Measurements from ENCODE around the gene YAP1.

Gene YAP1

DNA sequence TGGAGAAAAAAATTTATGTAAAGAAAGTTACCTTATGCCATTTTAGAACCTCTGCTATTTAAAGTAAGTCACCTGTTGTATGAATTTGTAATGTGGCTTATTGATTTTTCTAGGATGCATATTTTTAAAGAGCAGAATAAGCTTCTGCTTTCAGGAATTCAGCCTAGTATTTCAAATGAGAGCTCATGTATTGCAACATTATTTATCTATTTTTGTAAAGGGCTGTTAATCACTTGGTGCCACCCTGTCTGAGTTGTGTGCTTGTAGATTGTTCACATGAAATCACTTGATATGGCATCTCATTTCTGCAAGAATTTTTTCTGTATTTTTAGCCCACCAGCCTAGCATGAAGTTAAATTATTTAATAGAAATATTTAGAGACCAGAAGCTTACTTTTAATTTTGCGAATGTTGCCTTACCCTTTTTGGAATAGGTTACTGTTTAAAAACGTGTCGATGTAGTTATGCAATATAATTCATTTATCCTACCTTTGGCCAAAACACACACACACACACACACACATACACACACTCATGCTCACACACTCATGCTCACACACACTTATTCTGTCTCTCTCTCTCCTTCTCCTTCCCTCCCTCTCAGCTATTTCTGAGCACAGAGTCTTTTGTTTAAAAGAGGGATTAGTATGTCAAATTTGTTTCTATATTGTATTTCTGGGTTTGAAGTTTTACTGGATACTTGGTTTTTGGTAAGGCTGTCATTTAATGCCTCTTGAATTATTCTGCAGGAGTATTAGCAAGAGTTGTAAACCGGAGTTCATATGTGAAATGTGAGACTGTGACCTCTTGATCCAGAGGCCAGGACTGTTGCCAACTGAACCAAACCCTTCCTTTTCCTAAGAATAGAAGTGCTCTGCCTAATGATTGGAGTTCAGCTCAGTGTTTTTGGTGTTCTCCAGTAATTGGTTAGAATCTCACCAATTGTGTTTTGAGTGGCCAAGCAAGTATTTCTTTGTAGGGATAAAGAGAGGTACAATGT, 34.4 kb downstream of the YAP1 start:
- DNase-seq (ENCODE audit: low read depth, low spot score): peak; percentile 61

DNA sequence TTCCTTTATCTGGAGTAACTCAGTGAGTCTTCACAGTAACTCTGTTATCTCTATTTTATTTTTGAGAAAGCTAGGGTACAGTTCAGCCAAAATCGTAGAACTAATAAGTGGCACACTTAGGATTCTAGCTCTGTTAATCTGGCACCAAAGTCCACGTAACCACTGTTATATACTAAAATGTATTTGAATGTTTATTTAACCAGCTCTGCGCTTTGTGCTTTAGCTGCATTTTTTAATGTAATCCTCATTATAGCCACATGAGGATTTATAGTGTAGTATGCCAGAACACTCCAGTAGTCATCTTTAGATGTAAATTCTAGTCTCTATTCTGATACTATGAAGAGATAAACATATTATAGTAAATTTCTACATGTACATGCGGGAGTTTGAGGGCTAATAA, 36.8 kb downstream of the YAP1 start:
- DNase-seq (ENCODE audit: low read depth, low spot score): no peak
- H3K9ac ChIP-seq (ENCODE audit: insufficient read length): no peak overlapping the region
- no peaks in the 10 kb centered on the region for H3K36me3 ChIP-seq (ENCODE audit: insufficient read depth, low read length)
- H3K9me3 ChIP-seq (ENCODE audit: low read depth, low read length): no peaks in the 10 kb centered on the region
- H3K27ac ChIP-seq: peak overlapping the region; percentile 58
- H3K4me3 ChIP-seq: no peak overlapping the region
- no peak for TF ChIP-seq FOXP2 (optimal IDR thresholded peaks at IDR 0.05; ENCODE audit: control extremely low read depth, extremely low read length, insufficient read depth)

More for the DNA sequence above, 34.4 kb downstream of the YAP1 start:
- Histone ChIP-seq H3K9ac (ENCODE audit: insufficient read length) (peak overlapping the region; percentile 41), H3K4me3 (peak overlapping the region; percentile 52), H3K9me3 (ENCODE audit: low read depth, low read length) (no peaks in the 10 kb centered on the region), H3K27ac (peak overlapping the region; percentile 94), H3K36me3 (ENCODE audit: insufficient read depth, low read length) (no peaks in the 10 kb centered on the region)
- TF ChIP-seq EZH2 (IDR thresholded peaks at IDR 0.05) (no peak), FOXP2 (optimal IDR thresholded peaks at IDR 0.05; ENCODE audit: control extremely low read depth, extremely low read length, insufficient read depth) (no peak), POLR2AphosphoS5 (IDR thresholded peaks at IDR 0.05; ENCODE audit: borderline replicate concordance, low read depth, low read length) (no peak)

DNA sequence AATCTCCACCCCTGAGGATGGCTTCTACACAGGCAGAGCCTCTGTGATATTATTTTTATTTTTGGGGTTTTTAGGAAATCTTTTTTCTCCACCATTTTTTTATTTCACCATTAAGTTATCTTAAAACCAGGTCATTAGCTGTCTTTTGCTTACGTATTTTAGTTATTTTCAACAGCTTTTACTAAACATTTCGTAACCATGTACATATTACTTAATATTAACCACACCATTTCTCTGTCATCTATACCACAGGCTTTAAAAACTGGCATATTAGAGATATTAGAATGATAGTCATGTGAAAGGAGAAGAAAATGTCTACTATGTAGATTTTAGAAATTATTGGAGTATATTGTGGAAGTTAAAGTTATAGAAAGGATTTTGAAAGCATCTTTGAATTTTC, 37.4 kb downstream of the YAP1 start:
- Histone ChIP-seq H3K36me3 (ENCODE audit: insufficient read depth, low read length) (no peaks in the 10 kb centered on the region), H3K4me3 (no peak overlapping the region), H3K27ac (peak overlapping the region; percentile 28; the same call in 1 of the 2 replicates), H3K9me3 (ENCODE audit: low read depth, low read length) (no peaks in the 10 kb centered on the region), H3K9ac (ENCODE audit: insufficient read length) (no peak overlapping the region)
- no peak for DNase-seq (ENCODE audit: low read depth, low spot score)
- no peak for TF ChIP-seq FOXP2 (optimal IDR thresholded peaks at IDR 0.05; ENCODE audit: control extremely low read depth, extremely low read length, insufficient read depth)
- no peak for TF ChIP-seq POLR2AphosphoS5 (IDR thresholded peaks at IDR 0.05; ENCODE audit: borderline replicate concordance, low read depth, low read length)
- no peak for TF ChIP-seq EZH2 (IDR thresholded peaks at IDR 0.05)

DNA sequence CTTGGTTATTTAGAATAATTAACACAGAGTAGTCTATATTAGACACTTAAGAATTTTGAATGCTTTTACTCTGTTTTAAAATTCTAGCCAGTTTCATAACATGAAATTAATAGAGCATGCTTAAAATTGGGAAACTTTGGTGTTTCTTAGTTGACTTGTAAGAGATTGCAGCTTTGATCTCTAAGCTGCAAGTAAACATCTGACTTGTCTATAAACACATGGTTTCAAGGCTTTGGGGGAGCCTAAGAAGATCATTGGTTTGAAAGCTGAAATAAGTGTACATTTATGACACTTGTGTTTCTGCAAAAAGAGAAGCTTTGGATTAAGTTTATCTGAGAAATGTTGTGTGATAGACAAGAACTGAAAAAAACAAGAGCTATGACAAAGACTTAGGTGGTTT, 37.8 kb downstream of the YAP1 start:
- Histone ChIP-seq H3K9me3 (ENCODE audit: low read depth, low read length) (no peaks in the 10 kb centered on the region), H3K36me3 (ENCODE audit: insufficient read depth, low read length) (no peaks in the 10 kb centered on the region), H3K4me3 (no peak overlapping the region), H3K9ac (ENCODE audit: insufficient read length) (no peak overlapping the region), H3K27ac (peak overlapping the region; percentile 28; the same call in 1 of the 2 replicates)
- DNase-seq (ENCODE audit: low read depth, low spot score): no peak
- no peak for TF ChIP-seq EZH2 (IDR thresholded peaks at IDR 0.05)
- no peak for TF ChIP-seq POLR2AphosphoS5 (IDR thresholded peaks at IDR 0.05; ENCODE audit: borderline replicate concordance, low read depth, low read length)
- TF ChIP-seq FOXP2 (optimal IDR thresholded peaks at IDR 0.05; ENCODE audit: control extremely low read depth, extremely low read length, insufficient read depth): no peak

DNA sequence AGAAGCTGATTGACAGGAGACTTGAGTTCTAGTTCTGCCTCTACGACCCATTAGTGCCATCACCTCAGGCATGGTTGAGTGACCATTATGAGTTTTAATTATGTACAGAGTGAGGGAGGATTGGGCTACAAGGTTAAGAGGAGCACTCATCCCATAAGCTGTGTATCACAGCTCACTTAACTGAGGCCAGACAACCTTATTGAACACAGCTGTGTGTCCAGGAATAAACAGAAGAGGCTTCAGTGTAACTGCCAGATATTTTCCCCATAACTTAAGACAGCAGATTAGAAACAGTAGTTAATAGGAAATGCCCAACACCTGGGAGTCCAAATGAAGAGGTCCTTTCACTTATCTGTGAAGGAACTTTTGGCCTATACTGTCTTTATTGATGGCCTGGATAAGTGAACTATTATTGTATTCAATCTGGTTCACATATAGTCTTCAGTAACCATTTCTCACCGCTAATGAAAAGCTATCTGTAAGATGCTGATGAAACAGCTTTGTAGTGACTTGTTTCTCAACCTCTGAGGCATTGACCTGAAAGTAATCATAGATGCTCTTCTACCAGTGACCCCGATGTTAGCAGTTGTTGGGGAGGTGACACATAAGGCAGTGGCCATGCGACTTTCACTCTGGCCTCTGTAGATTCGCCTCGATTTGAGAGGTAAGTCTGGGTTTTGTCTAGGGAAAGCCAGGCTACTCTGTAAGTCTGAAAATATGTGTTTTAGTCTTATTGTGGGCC, 41.7 kb downstream of the YAP1 start:
- no peak for DNase-seq (ENCODE audit: low read depth, low spot score)
- Histone ChIP-seq H3K36me3 (ENCODE audit: insufficient read depth, low read length) (no peaks in the 10 kb centered on the region), H3K27ac (no peak overlapping the region), H3K9ac (ENCODE audit: insufficient read length) (no peak overlapping the region), H3K4me3 (no peak overlapping the region), H3K9me3 (ENCODE audit: low read depth, low read length) (no peaks in the 10 kb centered on the region)
- TF ChIP-seq FOXP2 (optimal IDR thresholded peaks at IDR 0.05; ENCODE audit: control extremely low read depth, extremely low read length, insufficient read depth) (no peak), EZH2 (IDR thresholded peaks at IDR 0.05) (no peak), POLR2AphosphoS5 (IDR thresholded peaks at IDR 0.05; ENCODE audit: borderline replicate concordance, low read depth, low read length) (no peak)

DNA sequence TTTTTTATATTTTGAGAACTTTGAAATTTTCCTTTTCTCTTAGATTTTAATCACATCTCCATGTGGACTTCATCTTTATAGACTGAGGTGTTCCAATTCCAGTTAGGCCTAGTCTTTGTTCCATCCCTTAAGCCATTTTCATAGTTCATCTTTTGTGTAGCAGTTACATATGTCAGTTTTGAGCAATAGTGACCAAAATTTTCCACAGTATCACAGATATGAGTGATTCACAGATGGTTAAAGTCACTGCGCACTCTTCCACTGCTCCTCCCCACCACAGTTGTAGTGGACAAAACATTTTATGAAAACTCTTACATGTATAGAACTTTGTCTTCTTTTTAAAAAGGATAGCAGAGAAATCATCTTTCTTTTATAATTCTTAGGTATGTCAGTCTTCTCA, 42.8 kb downstream of the YAP1 start:
- TF ChIP-seq FOXP2 (optimal IDR thresholded peaks at IDR 0.05; ENCODE audit: control extremely low read depth, extremely low read length, insufficient read depth) (no peak), POLR2AphosphoS5 (IDR thresholded peaks at IDR 0.05; ENCODE audit: borderline replicate concordance, low read depth, low read length) (no peak), EZH2 (IDR thresholded peaks at IDR 0.05) (no peak)
- Histone ChIP-seq H3K27ac (no peak overlapping the region), H3K9ac (ENCODE audit: insufficient read length) (no peak overlapping the region), H3K36me3 (ENCODE audit: insufficient read depth, low read length) (no peaks in the 10 kb centered on the region), H3K9me3 (ENCODE audit: low read depth, low read length) (no peaks in the 10 kb centered on the region), H3K4me3 (no peak overlapping the region)
- no peak for DNase-seq (ENCODE audit: low read depth, low spot score)

DNA sequence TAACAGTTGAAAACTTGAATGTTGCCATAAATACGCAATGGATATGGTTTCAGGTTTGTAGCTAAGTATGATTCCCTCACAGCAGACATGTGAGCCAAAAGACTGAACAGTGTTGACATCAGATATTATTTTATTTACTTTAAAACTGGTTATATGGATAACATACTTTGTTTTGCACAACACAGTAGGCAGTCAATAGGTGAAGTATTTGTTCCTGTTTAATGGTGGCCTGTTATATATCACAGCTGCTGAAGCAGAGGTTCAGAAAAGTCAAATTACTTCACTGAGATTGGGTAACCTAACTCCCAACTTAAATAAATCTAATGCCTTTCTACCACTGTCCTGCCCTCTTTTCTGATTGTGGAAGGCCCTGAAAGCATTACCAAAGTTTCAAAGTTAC, 44.6 kb downstream of the YAP1 start:
- Histone ChIP-seq H3K9me3 (ENCODE audit: low read depth, low read length) (no peaks in the 10 kb centered on the region), H3K27ac (no peak overlapping the region), H3K9ac (ENCODE audit: insufficient read length) (no peak overlapping the region), H3K4me3 (no peak overlapping the region), H3K36me3 (ENCODE audit: insufficient read depth, low read length) (no peaks in the 10 kb centered on the region)
- TF ChIP-seq EZH2 (IDR thresholded peaks at IDR 0.05): no peak
- TF ChIP-seq FOXP2 (optimal IDR thresholded peaks at IDR 0.05; ENCODE audit: control extremely low read depth, extremely low read length, insufficient read depth): no peak
- no peak for TF ChIP-seq POLR2AphosphoS5 (IDR thresholded peaks at IDR 0.05; ENCODE audit: borderline replicate concordance, low read depth, low read length)
- no peak for DNase-seq (ENCODE audit: low read depth, low spot score)

DNA sequence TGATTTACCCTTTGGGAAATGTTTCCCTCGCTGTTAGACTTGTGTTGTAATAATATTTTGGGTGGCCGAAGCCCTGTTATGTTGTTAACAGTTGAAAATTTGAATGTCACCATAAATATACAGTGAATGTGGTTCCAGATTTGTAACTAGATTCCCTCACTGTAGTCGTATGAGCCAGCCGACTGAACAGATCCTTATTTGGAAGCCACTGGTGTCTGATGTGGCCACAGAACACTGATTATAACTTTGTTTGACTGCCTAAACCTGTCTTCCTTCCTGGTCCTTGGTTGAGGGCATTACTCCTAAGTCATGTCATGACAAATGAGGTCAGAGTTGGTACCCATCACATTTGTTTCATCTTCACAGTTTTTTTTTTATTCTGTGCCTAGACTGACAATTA, 45.4 kb downstream of the YAP1 start:
- H3K27ac ChIP-seq: no peak overlapping the region
- H3K4me3 ChIP-seq: no peak overlapping the region
- no peaks in the 10 kb centered on the region for H3K36me3 ChIP-seq (ENCODE audit: insufficient read depth, low read length)
- H3K9me3 ChIP-seq (ENCODE audit: low read depth, low read length): no peaks in the 10 kb centered on the region
- H3K9ac ChIP-seq (ENCODE audit: insufficient read length): no peak overlapping the region
- TF ChIP-seq FOXP2 (optimal IDR thresholded peaks at IDR 0.05; ENCODE audit: control extremely low read depth, extremely low read length, insufficient read depth): no peak
- TF ChIP-seq EZH2 (IDR thresholded peaks at IDR 0.05): no peak
- no peak for TF ChIP-seq POLR2AphosphoS5 (IDR thresholded peaks at IDR 0.05; ENCODE audit: borderline replicate concordance, low read depth, low read length)
- no peak for DNase-seq (ENCODE audit: low read depth, low spot score)
